Liver (tissue), 3 donors: ENCODE results near the gene CCDC110.

ENCODE experiments used
- CTCF ChIP-seq: fragments of 150-350 bp; IDR thresholded peaks from 2 replicates; pipeline ENCODE4 v1.5.1; 2017; ENCODE audit warnings: improper control_type of control experiment, low read depth, low read length; ENCODE audit not compliant: missing input control
- EGR1 ChIP-seq, 2 donors: IDR thresholded peaks; 2 replicates each; pipeline ENCODE4 v1.6.1; 2016 to 2018; ENCODE audit warnings: antibody characterized with exemption in 2 of 2, low read depth in 2 of 2
- RAD21 ChIP-seq, 2 donors: IDR thresholded peaks; 2 replicates each; pipeline ENCODE4 v1.6.1; 2016; ENCODE audit warnings: antibody characterized with exemption in 2 of 2, mild to moderate bottlenecking in 2 of 2
- REST ChIP-seq: IDR thresholded peaks from 2 replicates; pipeline ENCODE4 v1.6.1; 2016; ENCODE audit warnings: antibody characterized with exemption, mild to moderate bottlenecking
- RXRA ChIP-seq, 2 donors: IDR thresholded peaks; 2 replicates each; pipeline ENCODE4 v1.6.1; 2017 to 2018; ENCODE audit warnings: antibody characterized with exemption in 2 of 2, mild to moderate bottlenecking in 1 of 2
- TAF1 ChIP-seq: conservative IDR thresholded peaks from 2 replicates; pipeline ENCODE4 v1.6.1; 2016; ENCODE audit warnings: antibody characterized with exemption, mild to moderate bottlenecking
- TF ChIP-seq, protein P1 (sequence below): IDR thresholded peaks from 2 replicates; pipeline ENCODE4 v1.6.1; 2016; ENCODE audit warnings: antibody characterized with exemption
- donor health status: healthy.
- donor health status: healthy.

GRCh38 chr4:185504098-185505047 is 32.8 kb upstream of the CCDC110 start:
- no peak for TF ChIP-seq CTCF
- peak; percentile 55 for TF ChIP-seq REST
- TF ChIP-seq TAF1: no peak
- TF ChIP-seq, protein P1, sequence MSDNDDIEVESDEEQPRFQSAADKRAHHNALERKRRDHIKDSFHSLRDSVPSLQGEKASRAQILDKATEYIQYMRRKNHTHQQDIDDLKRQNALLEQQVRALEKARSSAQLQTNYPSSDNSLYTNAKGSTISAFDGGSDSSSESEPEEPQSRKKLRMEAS: peak; percentile 38
- TF ChIP-seq RXRA (IDR thresholded peaks at IDR 0.05): peak; percentile 79 to 93
- TF ChIP-seq EGR1 (IDR thresholded peaks at IDR 0.05; ENCODE audit: low read depth in 2 of 2): no peak
- TF ChIP-seq RAD21 (IDR thresholded peaks at IDR 0.05): peak in 1 of 2 donors; percentile 37
